SK-N-SH (cell line): Measurements from ENCODE around the gene GSTM2. TPM values are rescaled to one million over a fixed set of nuclear protein-coding genes. Genes with fewer than 3 reads are reported as not detected.

Experiments used
- CTCF ChIA-PET: fragments of 300-600, 350-600 bp; formaldehyde crosslinking; extraction: SDS; loops from one replicate; lab custom pipeline; 2021; lab: Yijun Ruan, JAX
- POLR2A ChIA-PET: fragments of 350-600 bp; sonication (Branson Sonifier 250); formaldehyde crosslinking; extraction: SDS; loops from one replicate; lab custom pipeline; 2020; ENCODE audit warnings: antibody characterized with exemption, inconsistent platforms; lab: Yijun Ruan, JAX
- DNase-seq: peaks from one replicate; pipeline ENCODE4 v3.0.0; 2012
- H2AFZ ChIP-seq: fragments of 200-600 bp; sonication (generic); 2 replicates; pipeline ENCODE4 v1.8.1; 2016; ENCODE audit warnings: antibody characterized with exemption, mild to moderate bottlenecking, low read depth
- H3F3A ChIP-seq: fragments of 200-600 bp; sonication (generic); replicated peaks from 2 replicates; pipeline ENCODE3; 2016; ENCODE audit warnings: antibody characterized with exemption, mild to moderate bottlenecking; ENCODE audit not compliant: insufficient read depth
- H3K27ac ChIP-seq, 2 experiments: fragments of 200-500 bp in 1 of 2; fragments of 200-600 bp in 1 of 2; sonication (Bioruptor generic) in 1 of 2; sonication (generic), shearing (Covaris generic) in 1 of 2; 2 replicates each; pipeline versions ENCODE4 v1.5.1 to v1.6.1; 2014 to 2016; ENCODE audit warnings: low read depth in 2 of 2, inconsistent platforms in 1 of 2, low read length in 1 of 2, mild to moderate bottlenecking in 1 of 2, mixed read lengths in 1 of 2
- H3K27me3 ChIP-seq: fragments of 200-600 bp; sonication (generic), shearing (Covaris generic); 2 replicates; pipeline ENCODE4 v1.6.1; 2016; ENCODE audit warnings: mixed run types; ENCODE audit not compliant: insufficient read depth
- H3K36me3 ChIP-seq, 2 experiments: fragments of 200-500 bp in 1 of 2; fragments of 200-600 bp in 1 of 2; sonication (Bioruptor generic) in 1 of 2; sonication (generic) in 1 of 2; replicated peaks in 1 of 2; 2 replicates each; pipeline versions ENCODE3 to v1.5.1; 2014 to 2016; ENCODE audit warnings: low read length in 1 of 2, mild to moderate bottlenecking in 1 of 2; ENCODE audit not compliant: insufficient read depth in 2 of 2, control insufficient read depth in 1 of 2
- H3K4me1 ChIP-seq, 2 experiments: fragments of 200-500 bp in 1 of 2; fragments of 200-600 bp in 1 of 2; sonication (Bioruptor generic) in 1 of 2; sonication (generic), shearing (Covaris generic) in 1 of 2; 2 replicates each; pipeline versions ENCODE4 v1.5.1 to v1.6.1; 2014 to 2016; ENCODE audit warnings: low read depth in 1 of 2, low read length in 1 of 2, mixed run types in 1 of 2; ENCODE audit not compliant: insufficient read depth in 2 of 2, control insufficient read depth in 1 of 2
- H3K4me2 ChIP-seq: fragments of 200-600 bp; sonication (generic), shearing (Covaris generic); 2 replicates; pipeline ENCODE4 v1.6.1; 2017; ENCODE audit warnings: mixed run types
- H3K4me3 ChIP-seq, 2 experiments: fragments of 200-500 bp in 1 of 2; fragments of 200-600 bp in 1 of 2; sonication (Bioruptor generic) in 1 of 2; sonication (generic), shearing (Covaris generic) in 1 of 2; 2 replicates each; pipeline versions ENCODE4 v1.5.1 to v1.8.1; 2014 to 2016; ENCODE audit warnings: low read depth in 2 of 2, inconsistent platforms in 1 of 2, low read length in 1 of 2, mild to moderate bottlenecking in 1 of 2, mixed read lengths in 1 of 2, moderate library complexity in 1 of 2
- H3K79me2 ChIP-seq: fragments of 200-600 bp; sonication (generic); 2 replicates; pipeline ENCODE4 v1.8.1; 2017; ENCODE audit warnings: mild to moderate bottlenecking; ENCODE audit not compliant: insufficient read depth
- H3K9ac ChIP-seq: fragments of 200-600 bp; sonication (generic); 2 replicates; pipeline ENCODE4 v1.6.1; 2017; ENCODE audit warnings: mixed run types
- H3K9me2 ChIP-seq: fragments of 200-600 bp; sonication (generic); 2 replicates; pipeline ENCODE4 v1.6.1; 2017; ENCODE audit warnings: mixed run types
- H3K9me3 ChIP-seq: fragments of 200-600 bp; sonication (generic); 2 replicates; pipeline ENCODE4 v1.6.1; 2017; ENCODE audit warnings: mixed run types, mild to moderate bottlenecking, moderate library complexity
- H4K20me1 ChIP-seq: fragments of 200-600 bp; sonication (generic); 2 replicates; pipeline ENCODE4 v1.6.1; 2017; ENCODE audit warnings: mild to moderate bottlenecking, mixed run types; ENCODE audit not compliant: insufficient read depth
- CHD2 ChIP-seq: fragments of 150-350 bp; IDR thresholded peaks from 2 replicates; pipeline ENCODE4 v1.6.1; 2018; ENCODE audit warnings: low read length; ENCODE audit not compliant: partially characterized antibody
- ELF1 ChIP-seq: IDR thresholded peaks from 2 replicates; pipeline ENCODE4 v1.4.0; 2012
- FOSL2 ChIP-seq: IDR thresholded peaks from 2 replicates; pipeline ENCODE4 v1.4.0; 2012; ENCODE audit warnings: low read depth, mild to moderate bottlenecking, moderate library complexity, borderline replicate concordance
- FOXJ3 ChIP-seq: sonication (generic); formaldehyde crosslinking; IDR thresholded peaks from 2 replicates; pipeline ENCODE4 v1.5.1; 2020; ENCODE audit warnings: mild to moderate bottlenecking, missing genetic modification reagents
- GABPA ChIP-seq: IDR thresholded peaks from 2 replicates; pipeline ENCODE4 v1.4.0; 2012; ENCODE audit warnings: low read depth, mild to moderate bottlenecking
- GATA2 ChIP-seq: sonication (generic); formaldehyde crosslinking; IDR thresholded peaks from 2 replicates; pipeline ENCODE4 v1.5.0; 2020; ENCODE audit warnings: mild to moderate bottlenecking, missing genetic modification reagents
- JUND ChIP-seq: IDR thresholded peaks from 2 replicates; pipeline ENCODE4 v1.4.0; 2012
- MEF2A ChIP-seq: IDR thresholded peaks from 2 replicates; pipeline ENCODE4 v1.4.0; 2012; ENCODE audit warnings: low read depth, borderline replicate concordance
- NFIC ChIP-seq: IDR thresholded peaks from 2 replicates; pipeline ENCODE4 v1.4.0; 2012; ENCODE audit warnings: borderline replicate concordance
- RAD21 ChIP-seq: IDR thresholded peaks from 2 replicates; pipeline ENCODE4 v1.6.1; 2012; ENCODE audit warnings: mild to moderate bottlenecking, low read length
- RCOR1 ChIP-seq: fragments of 150-350 bp; IDR thresholded peaks from 2 replicates; pipeline ENCODE4 v1.6.1; 2017; ENCODE audit warnings: antibody characterized with exemption, low read length
- RXRA ChIP-seq: IDR thresholded peaks from 2 replicates; pipeline ENCODE4 v1.4.0; 2012; ENCODE audit warnings: low read depth, mild to moderate bottlenecking, borderline replicate concordance
- SMC3 ChIP-seq: IDR thresholded peaks from 2 replicates; pipeline ENCODE4 v1.6.1; 2012; ENCODE audit warnings: low read depth, low read length, improper control_type of control experiment
- TCF12 ChIP-seq: IDR thresholded peaks from 2 replicates; pipeline ENCODE4 v1.4.0; 2012
- TEAD4 ChIP-seq: IDR thresholded peaks from 2 replicates; pipeline ENCODE4 v1.4.0; 2012; ENCODE audit warnings: mild to moderate bottlenecking, borderline replicate concordance; ENCODE audit not compliant: insufficient read depth
- WGBS: methylation state at CpG from one replicate; pipeline ENCODE4 v1.1.6; 2017; ENCODE audit warnings: low lambda C conversion rate; 5-methylcytosine and 5-hydroxymethylcytosine counted together
- polyA plus RNA-seq, 3 experiments: library from polyadenylated mRNA; depleted of rRNA; stranded (reverse); fragments of >200 nt; gene quantifications; 2 replicates each; pipeline ENCODE4 v1.2.3, GENCODE V29; 2012
- TF ChIP-seq, protein P1 (sequence below): IDR thresholded peaks from 2 replicates; pipeline ENCODE4 v1.6.1; 2012; ENCODE audit warnings: mild to moderate bottlenecking, low read depth, low read length, moderate library complexity
- TF ChIP-seq, protein P2 (sequence below): IDR thresholded peaks from 2 replicates; pipeline ENCODE4 v1.4.0; 2012; ENCODE audit warnings: low read depth, borderline replicate concordance
- TF ChIP-seq, protein P3 (sequence below): IDR thresholded peaks from 2 replicates; pipeline ENCODE4 v1.4.0; 2012; ENCODE audit warnings: low read depth
- TF ChIP-seq, protein P4 (sequence below): fragments of 150-350 bp; IDR thresholded peaks from 2 replicates; pipeline ENCODE4 v1.6.1; 2017; ENCODE audit warnings: antibody characterized with exemption, low read length, low read depth, borderline replicate concordance
- TF ChIP-seq, protein P5 (sequence below): IDR thresholded peaks from 2 replicates; pipeline ENCODE4; 2012

Gene GSTM2
- polyA plus RNA-seq, 1 of the 3 experiments (the other 2 are of a cell fraction): 70.2 TPM

DNA sequence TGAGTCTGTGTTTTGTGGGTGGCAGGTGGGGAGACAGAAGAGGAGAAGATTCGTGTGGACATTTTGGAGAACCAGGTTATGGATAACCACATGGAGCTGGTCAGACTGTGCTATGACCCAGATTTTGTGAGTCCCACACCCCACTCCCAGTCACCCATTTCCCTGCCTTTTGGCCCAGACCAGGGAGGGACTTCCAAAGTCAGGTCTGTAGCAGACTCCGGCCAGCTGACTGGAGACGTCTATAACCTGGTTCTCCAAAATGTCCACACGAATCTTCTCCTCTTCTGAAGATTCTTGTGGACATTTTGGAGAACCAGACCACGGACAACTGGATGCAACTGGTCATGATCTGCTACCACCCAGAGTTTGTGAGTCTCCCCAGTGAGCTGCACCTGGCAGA, 45.8 kb downstream of the GSTM2 start:
- H3K4me2 ChIP-seq: no peak overlapping the region
- no peaks in the 10 kb centered on the region for H3K9me3 ChIP-seq
- no peak overlapping the region for H3K9ac ChIP-seq
- no peaks in the 10 kb centered on the region for H3K36me3 ChIP-seq
- ChIA-PET POLR2A (no interaction called here), CTCF (interaction anchor here (1.4 kb wide), 1 partner anchor 63 kb away, joined by 5 read pairs; no protein-coding TSS in a partner anchor)
- H3K79me2 ChIP-seq: no peaks in the 10 kb centered on the region
- H3K4me1 ChIP-seq: no peaks in the 10 kb centered on the region
- H3F3A ChIP-seq: no peaks in the 10 kb centered on the region
- 60% methylated on average over 4 of the region's 5 CpGs for WGBS
- peak; percentile 3 for DNase-seq
- no peak overlapping the region for H2AFZ ChIP-seq
- TF ChIP-seq MEF2A (no peak), FOSL2 (no peak), FOXJ3 (no peak), CHD2 (no peak)
- no peak overlapping the region for H3K4me3 ChIP-seq
- H3K27me3 ChIP-seq: no peaks in the 10 kb centered on the region
- no peak overlapping the region for H3K27ac ChIP-seq
- no peaks in the 10 kb centered on the region for H3K9me2 ChIP-seq
- H4K20me1 ChIP-seq: no peaks in the 10 kb centered on the region

DNA sequence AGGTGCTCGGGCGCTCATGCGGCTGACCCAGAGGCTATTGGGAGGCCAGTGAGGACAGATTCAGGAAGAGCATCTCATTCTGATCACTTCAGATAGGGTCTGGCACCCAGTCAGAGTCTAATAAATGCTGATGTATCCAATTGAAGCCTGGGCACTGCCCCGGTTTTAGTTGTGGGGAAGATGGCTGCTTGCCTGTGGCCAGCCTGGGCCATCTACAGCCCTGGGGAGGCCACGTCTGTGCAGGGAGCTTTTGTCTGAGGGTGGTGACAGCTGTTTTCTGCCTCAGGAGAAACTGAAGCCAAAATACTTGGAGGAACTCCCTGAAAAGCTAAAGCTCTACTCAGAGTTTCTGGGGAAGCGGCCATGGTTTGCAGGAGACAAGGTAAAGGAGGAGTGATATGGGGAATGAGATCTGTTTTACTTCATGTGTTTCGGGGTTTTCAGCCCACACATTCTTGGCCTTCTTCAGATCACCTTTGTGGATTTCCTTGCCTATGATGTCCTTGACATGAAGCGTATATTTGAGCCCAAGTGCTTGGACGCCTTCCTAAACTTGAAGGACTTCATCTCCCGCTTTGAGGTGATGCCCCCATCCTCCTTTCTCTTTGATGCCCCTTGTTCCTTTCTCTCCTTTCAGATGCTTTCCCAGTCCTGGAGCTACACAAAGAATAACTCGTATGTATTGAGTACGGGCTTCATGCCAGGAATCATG, 47.0 kb downstream of the GSTM2 start:
- no peaks in the 10 kb centered on the region for H3K9me2 ChIP-seq
- ChIA-PET POLR2A (no interaction called here), CTCF (interaction anchor here (1.1 to 1.4 kb wide), 3 partner anchors 12 to 62 kb away, joined by 3 to 5 read pairs (median 4); no protein-coding TSS in a partner anchor)
- DNase-seq: peak; percentile 4
- 84% methylated on average over 11 of the region's 12 CpGs for WGBS
- no peaks in the 10 kb centered on the region for H4K20me1 ChIP-seq
- no peak overlapping the region for H3K4me3 ChIP-seq
- H3K4me1 ChIP-seq: peaks cover 0 to 6% of the 10 kb centered on the region in 2 experiments; a peak in 1 of 4 replicates
- no peak overlapping the region for H3K4me2 ChIP-seq
- TF ChIP-seq, protein P1, sequence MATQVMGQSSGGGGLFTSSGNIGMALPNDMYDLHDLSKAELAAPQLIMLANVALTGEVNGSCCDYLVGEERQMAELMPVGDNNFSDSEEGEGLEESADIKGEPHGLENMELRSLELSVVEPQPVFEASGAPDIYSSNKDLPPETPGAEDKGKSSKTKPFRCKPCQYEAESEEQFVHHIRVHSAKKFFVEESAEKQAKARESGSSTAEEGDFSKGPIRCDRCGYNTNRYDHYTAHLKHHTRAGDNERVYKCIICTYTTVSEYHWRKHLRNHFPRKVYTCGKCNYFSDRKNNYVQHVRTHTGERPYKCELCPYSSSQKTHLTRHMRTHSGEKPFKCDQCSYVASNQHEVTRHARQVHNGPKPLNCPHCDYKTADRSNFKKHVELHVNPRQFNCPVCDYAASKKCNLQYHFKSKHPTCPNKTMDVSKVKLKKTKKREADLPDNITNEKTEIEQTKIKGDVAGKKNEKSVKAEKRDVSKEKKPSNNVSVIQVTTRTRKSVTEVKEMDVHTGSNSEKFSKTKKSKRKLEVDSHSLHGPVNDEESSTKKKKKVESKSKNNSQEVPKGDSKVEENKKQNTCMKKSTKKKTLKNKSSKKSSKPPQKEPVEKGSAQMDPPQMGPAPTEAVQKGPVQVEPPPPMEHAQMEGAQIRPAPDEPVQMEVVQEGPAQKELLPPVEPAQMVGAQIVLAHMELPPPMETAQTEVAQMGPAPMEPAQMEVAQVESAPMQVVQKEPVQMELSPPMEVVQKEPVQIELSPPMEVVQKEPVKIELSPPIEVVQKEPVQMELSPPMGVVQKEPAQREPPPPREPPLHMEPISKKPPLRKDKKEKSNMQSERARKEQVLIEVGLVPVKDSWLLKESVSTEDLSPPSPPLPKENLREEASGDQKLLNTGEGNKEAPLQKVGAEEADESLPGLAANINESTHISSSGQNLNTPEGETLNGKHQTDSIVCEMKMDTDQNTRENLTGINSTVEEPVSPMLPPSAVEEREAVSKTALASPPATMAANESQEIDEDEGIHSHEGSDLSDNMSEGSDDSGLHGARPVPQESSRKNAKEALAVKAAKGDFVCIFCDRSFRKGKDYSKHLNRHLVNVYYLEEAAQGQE: no peak
- TF ChIP-seq, protein P2, sequence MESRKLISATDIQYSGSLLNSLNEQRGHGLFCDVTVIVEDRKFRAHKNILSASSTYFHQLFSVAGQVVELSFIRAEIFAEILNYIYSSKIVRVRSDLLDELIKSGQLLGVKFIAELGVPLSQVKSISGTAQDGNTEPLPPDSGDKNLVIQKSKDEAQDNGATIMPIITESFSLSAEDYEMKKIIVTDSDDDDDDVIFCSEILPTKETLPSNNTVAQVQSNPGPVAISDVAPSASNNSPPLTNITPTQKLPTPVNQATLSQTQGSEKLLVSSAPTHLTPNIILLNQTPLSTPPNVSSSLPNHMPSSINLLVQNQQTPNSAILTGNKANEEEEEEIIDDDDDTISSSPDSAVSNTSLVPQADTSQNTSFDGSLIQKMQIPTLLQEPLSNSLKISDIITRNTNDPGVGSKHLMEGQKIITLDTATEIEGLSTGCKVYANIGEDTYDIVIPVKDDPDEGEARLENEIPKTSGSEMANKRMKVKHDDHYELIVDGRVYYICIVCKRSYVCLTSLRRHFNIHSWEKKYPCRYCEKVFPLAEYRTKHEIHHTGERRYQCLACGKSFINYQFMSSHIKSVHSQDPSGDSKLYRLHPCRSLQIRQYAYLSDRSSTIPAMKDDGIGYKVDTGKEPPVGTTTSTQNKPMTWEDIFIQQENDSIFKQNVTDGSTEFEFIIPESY: no peak
- TF ChIP-seq, protein P3, sequence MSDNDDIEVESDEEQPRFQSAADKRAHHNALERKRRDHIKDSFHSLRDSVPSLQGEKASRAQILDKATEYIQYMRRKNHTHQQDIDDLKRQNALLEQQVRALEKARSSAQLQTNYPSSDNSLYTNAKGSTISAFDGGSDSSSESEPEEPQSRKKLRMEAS: no peak
- TF ChIP-seq RCOR1: no peak
- TF ChIP-seq ELF1: no peak
- TF ChIP-seq RAD21: no peak
- no peak for TF ChIP-seq JUND
- TF ChIP-seq, protein P4, sequence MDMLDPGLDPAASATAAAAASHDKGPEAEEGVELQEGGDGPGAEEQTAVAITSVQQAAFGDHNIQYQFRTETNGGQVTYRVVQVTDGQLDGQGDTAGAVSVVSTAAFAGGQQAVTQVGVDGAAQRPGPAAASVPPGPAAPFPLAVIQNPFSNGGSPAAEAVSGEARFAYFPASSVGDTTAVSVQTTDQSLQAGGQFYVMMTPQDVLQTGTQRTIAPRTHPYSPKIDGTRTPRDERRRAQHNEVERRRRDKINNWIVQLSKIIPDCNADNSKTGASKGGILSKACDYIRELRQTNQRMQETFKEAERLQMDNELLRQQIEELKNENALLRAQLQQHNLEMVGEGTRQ: no peak
- TF ChIP-seq RXRA: no peak
- no peak for TF ChIP-seq MEF2A
- TF ChIP-seq SMC3: no peak
- TF ChIP-seq TCF12: no peak
- TF ChIP-seq, protein P5, sequence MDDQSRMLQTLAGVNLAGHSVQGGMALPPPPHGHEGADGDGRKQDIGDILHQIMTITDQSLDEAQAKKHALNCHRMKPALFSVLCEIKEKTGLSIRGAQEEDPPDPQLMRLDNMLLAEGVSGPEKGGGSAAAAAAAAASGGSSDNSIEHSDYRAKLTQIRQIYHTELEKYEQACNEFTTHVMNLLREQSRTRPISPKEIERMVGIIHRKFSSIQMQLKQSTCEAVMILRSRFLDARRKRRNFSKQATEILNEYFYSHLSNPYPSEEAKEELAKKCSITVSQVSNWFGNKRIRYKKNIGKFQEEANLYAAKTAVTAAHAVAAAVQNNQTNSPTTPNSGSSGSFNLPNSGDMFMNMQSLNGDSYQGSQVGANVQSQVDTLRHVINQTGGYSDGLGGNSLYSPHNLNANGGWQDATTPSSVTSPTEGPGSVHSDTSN: no peak
- no peak for TF ChIP-seq NFIC
- no peak for TF ChIP-seq GABPA
- no peak for TF ChIP-seq GATA2 (CRISPR knock-in tag)
- TF ChIP-seq FOXJ3: no peak
- no peak for TF ChIP-seq TEAD4
- H3K9ac ChIP-seq: no peak overlapping the region
- no peaks in the 10 kb centered on the region for H3K9me3 ChIP-seq
- H3F3A ChIP-seq: no peaks in the 10 kb centered on the region
- H3K79me2 ChIP-seq: no peaks in the 10 kb centered on the region
- no peak overlapping the region for H3K27ac ChIP-seq
- H2AFZ ChIP-seq: no peak overlapping the region
- H3K27me3 ChIP-seq: no peaks in the 10 kb centered on the region
- H3K36me3 ChIP-seq: no peaks in the 10 kb centered on the region
